NCI-H69 (cell line): Measurements from ENCODE around the gene IVD.
A peak's percentile ranks its signal among the peaks of the same experiment; 100 is the strongest.
"Not testable (repeated sequence)": the region's sequence is repeated elsewhere in the genome, so short reads cannot be mapped to it uniquely, and the experiment has no call there.

Experiments used
- DNase-seq: peaks from one replicate; lab custom pipeline; 2025; lab: John Stamatoyannopoulos, UW

IVD gene

GRCh38 chr15:40439960-40440742 lies 34.6 kb downstream of the IVD start:
- DNase-seq = peak; percentile 75

- DNase-seq = peak; percentile 99
These were observed 35.4 kb downstream of the IVD start, which contains the start of gene BAHD1 for GRCh38 chr15:40440743-40441564. Gene BAHD1 (plus strand): TSS chr15:40440953. CDS start chr15:40458465, 17,512 bp downstream.

- peak; percentile 67 for DNase-seq
These were observed 36.3 kb downstream of the IVD start for GRCh38 chr15:40441565-40442531.

- DNase-seq = no peak
These were observed 37.7 kb downstream of the IVD start for GRCh38 chr15:40443255-40443654.

- no peak for DNase-seq
These were observed 38.3 kb downstream of the IVD start for GRCh38 chr15:40443846-40444245.

GRCh38 chr15:40444736-40445135 lies 39.1 kb downstream of the IVD start:
- no peak for DNase-seq

GRCh38 chr15:40445421-40445922 lies 39.9 kb downstream of the IVD start:
- no peak for DNase-seq

GRCh38 chr15:40446144-40446543 lies 40.5 kb downstream of the IVD start:
- DNase-seq = no peak

- no peak for DNase-seq
These were observed 42.8 kb downstream of the IVD start for GRCh38 chr15:40448354-40448753.

- DNase-seq = no peak
These were observed 43.7 kb downstream of the IVD start for GRCh38 chr15:40449275-40449674.

GRCh38 chr15:40450047-40450446 lies 44.5 kb downstream of the IVD start:
- no peak for DNase-seq

GRCh38 chr15:40451527-40452158 lies 46.0 kb downstream of the IVD start:
- DNase-seq = no peak

GRCh38 chr15:40452296-40453090 lies 46.9 kb downstream of the IVD start:
- DNase-seq = no peak

- DNase-seq = not testable (repeated sequence)
These were observed 48.3 kb downstream of the IVD start for GRCh38 chr15:40453941-40454340.

- DNase-seq = no peak
These were observed 49.4 kb downstream of the IVD start for GRCh38 chr15:40454904-40455391.

GRCh38 chr15:40456299-40456712 lies 50.7 kb downstream of the IVD start:
- no peak for DNase-seq

- no peak for DNase-seq
These were observed 51.1 kb downstream of the IVD start for GRCh38 chr15:40456738-40457137.

- no peak for DNase-seq
These were observed 53.1 kb downstream of the IVD start for GRCh38 chr15:40458495-40459371.

- DNase-seq = no peak
These were observed 53.9 kb downstream of the IVD start for GRCh38 chr15:40459391-40460015.
